Stimulated activated CD8-positive, alpha-beta memory T cell treated with anti-CD3 and anti-CD28 coated beads, Interleukin-4, amount 100 ng/mL, for 1 hour (primary cell): Measurements from ENCODE around the gene PDLIM1.

Source experiments
- DNase-seq, 2 donors: peaks; one replicate each; pipeline ENCODE4 v3.0.0-alpha.2; 2020; ENCODE audit warnings: low read depth in 2 of 2, low spot score in 1 of 2

The PDLIM1 gene, protein sequence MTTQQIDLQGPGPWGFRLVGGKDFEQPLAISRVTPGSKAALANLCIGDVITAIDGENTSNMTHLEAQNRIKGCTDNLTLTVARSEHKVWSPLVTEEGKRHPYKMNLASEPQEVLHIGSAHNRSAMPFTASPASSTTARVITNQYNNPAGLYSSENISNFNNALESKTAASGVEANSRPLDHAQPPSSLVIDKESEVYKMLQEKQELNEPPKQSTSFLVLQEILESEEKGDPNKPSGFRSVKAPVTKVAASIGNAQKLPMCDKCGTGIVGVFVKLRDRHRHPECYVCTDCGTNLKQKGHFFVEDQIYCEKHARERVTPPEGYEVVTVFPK

DNA sequence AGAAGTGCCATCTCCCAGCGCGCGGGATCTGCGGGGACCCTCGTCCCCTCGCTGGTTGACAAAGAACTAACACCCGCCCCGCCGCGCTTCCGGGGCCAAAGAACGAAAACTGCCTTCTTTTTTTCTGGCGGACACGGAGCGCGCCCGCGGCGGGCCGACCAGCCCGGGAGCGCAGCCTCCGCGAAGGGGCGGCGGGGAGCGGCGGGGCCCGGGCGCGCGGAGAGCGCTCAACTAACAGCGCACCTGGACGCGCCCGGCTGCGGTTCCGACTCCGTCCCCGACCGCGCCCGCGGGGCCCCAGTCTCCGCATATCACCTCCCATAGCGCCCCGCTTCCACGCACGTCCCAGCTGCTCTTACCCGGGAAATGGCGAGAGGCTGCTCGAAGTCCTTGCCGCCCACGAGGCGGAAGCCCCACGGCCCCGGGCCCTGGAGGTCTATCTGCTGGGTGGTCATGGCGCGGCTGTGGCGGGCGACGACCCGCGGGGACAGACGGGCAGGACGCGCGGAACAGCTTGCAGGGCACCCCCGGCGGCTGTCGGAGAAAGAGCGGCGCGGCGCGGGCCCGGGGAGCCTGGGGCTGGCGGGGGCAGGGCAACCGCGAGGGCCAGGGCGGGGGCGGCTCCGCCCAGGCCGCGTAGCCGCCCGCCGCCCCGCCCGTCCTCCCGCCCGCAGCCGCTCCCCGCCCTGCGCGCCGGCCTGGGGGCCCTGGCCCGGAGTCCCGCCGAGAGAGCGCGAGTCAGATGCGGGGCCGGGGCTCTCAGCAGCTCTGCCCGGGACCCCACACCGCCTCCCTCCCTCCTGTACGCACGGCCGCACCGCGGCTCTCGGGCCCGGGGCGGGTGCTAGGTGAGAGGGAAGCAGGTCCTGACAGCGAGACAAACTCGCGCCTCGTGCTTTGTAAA is at the start of gene PDLIM1:
TSS of gene PDLIM1 (minus strand) at position 543 of the 904 bp plus-strand sequence. CDS start at position 455, 88 bp downstream.
- no peak for DNase-seq

DNA sequence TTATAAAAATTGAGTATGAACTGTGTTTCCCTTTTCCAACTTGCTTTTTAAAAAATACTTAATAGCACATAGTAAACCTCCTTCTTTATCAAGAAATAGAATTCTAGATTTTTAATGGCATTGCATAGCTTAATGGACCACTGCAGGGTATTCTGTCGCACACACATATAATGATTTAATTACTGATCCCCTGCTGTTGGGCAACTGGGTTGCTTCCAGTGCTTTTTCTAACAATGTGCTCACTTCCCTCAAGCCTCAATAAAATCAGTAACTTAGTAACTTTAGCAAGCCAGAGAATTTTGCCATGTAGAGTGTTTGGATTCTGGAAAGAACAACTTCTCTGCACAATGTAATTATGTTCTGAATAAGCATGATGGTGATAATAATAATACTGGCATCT is 49.1 kb upstream of the PDLIM1 start:
- no peak for DNase-seq

DNA sequence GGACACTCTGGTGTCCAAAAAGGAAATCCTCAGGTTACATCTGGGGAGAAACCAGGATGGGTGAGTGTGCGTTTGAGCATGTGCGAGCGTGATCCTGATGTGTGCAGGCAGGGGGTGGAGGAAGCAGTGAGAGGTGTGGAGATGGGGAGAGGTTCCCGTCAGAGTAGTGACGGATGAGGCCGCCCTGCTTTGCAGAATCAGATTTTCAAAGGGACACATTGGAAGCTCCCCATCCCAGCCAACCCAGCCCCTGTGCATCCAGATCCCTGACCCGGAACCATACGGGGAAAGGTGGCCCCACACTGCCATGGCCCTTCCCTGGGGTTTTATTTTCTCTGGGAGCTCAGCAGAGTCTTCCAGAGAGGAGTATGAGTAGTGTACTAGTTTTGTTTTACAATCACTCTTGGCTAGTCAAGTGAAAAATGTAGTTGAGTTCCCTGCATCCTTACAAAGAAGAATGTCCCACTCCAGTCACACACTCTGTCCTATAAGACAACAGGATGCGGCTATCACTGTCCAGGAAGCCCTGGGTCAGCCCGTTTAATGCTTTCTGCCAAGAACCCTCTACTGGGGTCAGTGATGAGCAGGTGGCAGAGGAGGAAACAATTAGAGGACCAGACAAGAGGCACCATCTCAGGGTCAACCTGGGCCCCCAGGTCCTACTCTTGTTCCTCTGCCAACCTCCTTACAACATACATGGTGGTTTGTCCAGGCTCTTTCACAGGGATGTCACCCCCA is 46.8 kb upstream of the PDLIM1 start:
- DNase-seq = no peak

DNA sequence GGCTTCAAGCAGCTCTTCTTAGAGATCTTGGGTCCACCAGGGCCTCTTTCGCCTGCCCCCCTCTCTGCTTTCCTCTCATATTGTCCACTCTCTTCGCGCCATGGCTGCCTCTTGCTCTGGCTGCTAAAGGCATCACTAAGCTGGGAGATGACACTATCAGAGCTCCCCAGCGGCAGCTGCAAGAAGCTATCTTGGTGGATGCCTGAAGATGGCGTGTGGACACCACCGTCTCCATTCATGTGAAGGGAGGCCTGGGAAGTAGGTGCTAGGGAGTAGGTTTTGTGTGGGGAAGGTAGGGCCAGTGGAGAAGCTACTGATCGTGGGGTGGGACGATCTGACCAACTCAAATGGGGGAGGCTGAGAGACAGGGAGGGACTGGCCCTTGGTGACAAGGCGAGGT is 45.9 kb upstream of the PDLIM1 start:
- DNase-seq = no peak

DNA sequence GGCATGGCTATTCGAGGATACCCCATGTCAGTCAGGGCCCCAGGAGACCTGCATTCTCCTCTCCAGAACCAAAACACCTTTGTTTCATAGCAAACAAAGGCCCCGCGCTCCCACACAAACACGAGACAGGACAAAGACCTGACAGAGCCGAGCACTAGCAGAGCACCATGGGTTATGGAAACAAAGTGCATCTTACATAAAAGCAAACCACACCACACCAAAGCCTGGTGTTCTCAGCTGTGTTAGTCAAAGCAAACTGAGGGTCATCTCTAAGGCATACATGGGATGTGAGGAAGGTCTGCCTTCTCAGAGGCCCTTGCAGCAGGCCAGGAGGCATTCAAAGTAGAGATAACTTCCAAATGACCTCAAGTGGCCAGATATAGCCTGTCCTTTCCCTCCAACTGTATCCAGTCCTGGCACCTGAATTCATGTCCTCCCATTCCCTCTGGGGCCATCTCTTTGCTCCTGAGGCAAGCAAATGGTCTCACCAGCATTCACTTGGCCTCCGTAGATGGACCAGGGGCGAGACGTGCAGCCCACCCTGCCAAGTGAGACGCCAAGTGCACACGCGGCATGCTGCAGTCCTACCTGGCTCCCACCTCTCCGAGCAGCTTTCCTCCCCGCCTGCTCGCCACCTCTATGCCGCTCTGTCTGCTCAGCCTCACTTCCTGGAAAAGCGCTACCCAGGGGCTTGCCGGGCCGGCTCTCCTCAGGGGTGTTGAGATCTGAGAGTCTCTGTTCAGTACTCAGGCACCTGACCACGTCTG is 45.3 kb upstream of the PDLIM1 start:
- DNase-seq = no peak

DNA sequence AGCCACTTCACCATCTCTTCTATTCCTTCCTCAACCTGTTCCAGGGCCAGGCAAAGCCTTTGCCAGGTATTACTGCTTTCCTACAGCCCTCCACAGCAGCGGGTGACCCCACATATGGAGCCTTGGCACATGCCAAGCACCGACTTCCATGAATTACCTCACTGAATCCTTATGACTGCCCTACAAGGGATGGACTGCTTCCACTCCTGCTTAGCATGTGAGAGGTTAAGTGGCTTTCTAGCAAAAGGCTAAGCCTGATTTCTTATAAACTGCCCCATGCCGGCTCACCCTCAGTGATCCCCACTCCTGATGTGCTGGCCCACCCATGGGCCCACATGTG is 44.0 kb upstream of the PDLIM1 start:
- no peak for DNase-seq

DNA sequence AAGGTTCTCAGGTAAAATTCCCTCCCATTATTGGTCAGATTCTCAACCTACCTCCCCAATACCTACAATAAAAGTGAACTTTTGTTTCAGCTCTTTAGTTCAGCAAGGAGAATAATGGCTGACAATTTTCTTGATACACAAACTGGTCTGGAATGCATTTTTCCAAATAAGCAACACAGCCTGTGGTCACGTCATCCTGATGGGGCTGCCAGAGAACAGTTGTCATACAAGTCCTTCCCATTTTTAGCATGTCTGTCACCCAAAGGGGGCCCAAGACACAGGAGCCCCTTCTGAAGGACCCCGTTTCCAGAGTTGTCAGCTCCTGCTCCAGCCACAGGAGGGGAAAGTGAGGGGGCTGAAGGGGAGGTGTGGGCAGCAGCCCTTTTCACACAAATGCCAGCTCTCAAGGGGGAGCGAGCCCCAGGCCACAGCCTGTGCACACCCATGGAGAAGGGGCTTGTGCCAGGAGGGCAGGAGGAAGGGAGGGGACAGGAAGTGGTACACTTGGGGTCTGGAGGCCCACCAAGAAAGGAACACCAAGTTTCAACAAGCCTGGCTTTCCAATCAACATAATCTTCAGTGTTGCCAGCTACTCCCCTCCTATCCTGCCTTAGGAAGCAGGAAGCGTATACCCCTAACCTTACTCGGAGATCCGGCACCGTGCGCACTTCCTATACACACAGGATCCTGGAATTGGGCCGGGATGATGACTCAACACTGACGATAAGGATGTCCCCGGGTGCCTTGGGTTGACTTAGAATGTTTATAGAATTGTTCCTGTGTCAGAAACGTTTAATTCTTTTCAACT is 43.4 kb upstream of the PDLIM1 start:
- no peak for DNase-seq

DNA sequence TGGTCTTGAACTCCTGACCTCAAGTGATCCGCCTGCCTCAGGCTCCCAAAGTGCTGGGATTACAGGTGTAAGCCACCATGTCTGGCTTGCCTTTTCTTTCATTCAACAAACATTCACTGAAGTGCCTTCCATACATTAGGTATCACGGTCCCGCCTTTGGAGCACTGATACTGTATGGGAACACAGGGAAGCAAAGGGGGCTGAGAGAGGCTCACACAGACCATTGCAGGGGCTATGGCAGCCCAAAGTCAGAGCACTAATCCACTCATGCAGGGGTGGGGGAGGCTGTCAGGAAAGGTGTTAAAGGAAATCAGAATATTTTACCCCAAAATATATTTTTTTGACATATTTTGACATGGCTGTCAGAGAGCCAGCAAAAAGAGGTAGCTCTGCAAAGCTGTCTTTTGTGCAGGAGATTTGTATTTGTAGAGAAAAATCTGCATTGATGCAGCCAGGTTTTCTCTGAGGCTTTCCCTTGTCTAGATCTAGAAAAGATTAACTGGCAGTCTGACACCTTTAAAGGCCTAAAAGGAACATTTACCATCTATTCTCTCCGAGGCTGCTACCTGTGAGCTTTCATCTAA is 42.0 kb upstream of the PDLIM1 start:
- no peak for DNase-seq

DNA sequence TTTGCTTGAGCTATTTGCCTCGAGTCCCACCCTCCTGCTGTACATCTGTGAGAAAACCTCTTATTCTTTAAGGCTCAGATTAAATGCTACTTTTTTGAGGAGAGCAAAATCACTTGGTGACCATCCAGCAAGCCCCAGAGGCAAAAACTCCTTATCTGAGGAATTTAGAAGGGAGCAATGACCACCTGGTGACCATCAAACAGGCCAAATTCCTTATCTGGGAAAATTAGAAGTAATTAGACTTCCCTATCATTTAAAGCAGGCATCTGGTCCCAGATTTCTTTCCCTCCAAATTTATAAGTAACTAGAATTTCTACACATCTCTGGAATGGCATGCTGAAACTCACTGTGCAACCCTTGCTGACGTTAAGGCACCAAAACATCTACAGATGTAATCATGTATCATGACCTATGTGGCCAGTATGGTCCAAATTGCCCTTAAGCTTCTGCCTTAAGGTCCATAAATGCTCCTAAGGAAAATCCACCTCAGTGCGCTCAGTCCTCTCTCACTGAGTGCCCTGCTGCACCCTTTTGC is 40.9 kb upstream of the PDLIM1 start:
- DNase-seq = no peak

DNA sequence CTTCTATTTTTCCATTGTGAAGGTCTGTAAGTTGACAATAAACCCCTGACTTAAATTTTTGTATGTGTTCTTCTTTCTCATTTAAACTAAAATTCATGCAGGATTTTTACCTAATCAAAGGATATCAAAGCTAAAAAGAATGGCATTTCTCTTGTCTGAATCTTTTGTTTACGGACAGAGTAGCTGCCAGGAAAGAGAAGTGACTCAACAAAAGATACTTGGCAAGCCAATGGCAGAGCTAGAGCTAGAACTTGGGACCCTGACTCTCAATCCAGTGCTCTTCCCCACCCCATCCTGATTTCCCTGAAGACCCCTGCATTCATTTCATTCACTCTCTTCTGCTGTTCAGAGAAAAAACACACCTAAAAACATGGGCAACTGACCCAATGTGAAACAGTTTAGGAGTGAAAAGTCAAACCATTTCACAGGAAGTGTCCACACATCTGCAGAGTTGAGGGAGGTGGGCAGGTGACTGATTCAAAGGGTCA is 40.2 kb upstream of the PDLIM1 start:
- DNase-seq = no peak

DNA sequence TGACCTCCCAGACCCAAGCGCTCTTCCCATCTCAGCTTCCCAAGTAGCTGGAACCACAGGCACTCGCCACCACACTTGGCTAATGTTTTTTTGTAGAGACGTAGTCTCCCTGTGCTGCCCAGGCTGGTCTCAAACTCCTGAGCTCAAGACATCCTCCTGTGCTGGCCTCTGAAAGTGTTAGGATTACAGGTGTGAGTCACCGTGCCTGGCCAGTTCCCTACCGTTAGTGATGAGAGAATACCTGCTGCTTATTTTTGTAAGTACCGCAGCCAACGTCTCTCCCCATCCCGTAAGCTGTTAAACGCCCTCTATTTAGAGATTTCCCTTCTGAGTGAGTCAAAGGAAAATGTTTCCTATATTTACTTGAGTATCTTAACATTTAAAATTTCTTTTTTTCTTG is 38.5 kb upstream of the PDLIM1 start:
- DNase-seq = no peak

DNA sequence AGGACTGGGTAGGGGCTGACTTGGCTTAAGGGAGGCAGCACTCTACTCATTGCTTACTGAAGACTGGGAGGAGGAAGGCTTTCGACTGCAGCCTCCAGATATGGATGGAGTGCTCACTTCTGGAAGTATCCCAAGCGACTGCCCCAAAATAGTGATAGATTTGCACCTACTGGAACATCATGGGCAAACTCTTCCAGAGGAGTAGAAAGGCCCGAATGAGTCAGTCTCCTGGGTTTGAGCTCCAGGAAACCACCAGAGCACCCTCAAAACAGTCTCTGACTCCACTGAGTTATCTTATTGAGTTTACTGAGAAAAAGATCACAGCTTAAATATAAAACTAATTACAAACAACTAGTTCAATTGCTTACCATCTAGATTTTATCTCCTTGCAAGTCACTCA is 37.2 kb upstream of the PDLIM1 start:
- no peak for DNase-seq

DNA sequence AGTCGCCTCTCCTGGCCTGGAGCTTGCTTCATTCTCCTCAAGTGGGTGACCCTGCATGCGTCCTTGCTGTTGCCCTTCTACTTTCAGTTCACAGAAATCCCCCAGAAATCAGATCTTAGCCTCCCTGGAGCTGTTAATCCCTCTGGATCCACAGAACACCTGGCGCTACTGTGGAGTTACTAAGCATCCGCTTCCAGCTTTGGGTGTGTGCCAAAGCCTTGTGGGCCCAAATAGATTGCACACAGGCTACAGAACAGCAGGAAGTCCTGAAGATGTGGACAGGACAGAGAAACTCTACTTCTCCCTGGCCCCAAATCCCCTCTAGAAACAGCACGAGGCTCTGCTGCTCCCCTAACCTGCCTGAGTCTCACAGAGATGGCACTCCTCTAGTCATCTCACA is 36.6 kb upstream of the PDLIM1 start:
- DNase-seq = no peak

DNA sequence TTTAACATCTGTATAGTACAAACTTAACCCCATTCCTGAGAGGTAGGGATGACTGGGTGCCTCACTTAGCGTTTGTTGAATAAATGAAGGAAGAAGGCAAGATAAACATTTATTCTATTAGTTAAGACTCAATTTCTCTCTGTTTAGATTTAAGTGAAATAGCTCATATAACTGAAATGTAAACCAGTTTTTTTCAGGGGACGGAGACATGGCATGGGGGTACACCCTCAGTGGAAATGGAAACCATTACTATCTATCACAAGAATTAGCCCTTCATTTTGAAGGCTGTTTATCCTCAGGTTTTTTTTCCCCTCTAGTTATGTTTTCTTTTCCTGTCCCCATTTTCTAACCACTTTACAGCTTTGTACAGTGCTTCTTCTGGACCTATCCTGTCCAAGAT is 35.6 kb upstream of the PDLIM1 start:
- DNase-seq = no peak

DNA sequence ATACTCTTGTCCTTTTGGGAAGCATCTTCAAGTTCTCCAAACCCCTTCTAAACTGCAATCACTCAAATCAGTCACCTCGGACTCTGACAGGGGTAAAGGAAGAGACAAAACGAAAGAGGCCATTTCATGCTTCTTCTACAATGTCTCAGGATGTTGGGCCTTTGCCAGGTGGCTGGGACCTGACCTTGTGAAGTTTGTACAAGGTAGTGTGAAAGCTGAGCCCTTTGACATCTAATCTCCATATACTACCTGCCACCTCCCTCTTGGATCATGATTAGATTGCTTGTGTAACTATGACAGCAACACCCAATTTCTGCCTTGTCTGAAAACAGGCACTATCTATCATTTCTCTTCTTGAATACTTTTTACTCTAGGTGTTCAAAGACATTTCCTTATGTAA is 35.1 kb upstream of the PDLIM1 start:
- no peak for DNase-seq

DNA sequence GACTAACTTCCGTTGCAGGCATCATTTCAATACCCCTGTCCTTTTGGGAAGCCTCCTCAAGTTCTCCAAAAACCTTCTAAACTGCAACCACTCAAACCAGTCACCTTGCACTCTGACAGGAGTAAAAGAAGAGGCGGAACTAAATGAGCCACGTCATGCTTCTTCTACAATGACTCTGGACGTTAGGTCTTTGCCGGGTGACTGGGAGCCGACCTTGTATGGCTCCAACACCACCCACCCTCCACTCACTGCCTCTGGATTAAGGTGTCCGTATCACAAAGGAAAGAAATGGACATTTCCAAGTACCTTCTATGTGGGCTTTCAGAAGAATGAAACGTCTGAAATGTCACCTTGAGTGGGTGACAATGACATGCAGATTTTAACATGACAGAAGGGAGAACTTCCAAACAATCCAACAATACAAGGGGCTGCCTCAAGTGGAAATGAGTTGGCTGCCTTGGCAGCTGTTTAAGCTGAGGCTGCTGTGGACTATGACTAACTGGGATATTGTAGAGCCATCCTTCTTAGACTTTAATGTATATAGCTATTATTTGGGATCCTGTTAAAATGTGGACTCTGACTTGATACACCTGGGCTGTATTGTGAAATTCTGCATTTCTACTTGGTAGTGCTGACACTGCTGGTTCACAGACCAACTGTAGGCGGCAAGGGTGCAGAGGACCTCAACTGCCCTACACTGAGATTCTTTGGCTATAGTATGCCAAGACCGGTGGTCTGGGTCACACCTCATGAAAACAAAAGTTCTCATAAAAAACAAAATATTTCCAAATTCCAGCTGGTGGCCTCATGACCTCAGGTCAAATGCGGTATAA is 33.8 kb upstream of the PDLIM1 start:
- DNase-seq = no peak

DNA sequence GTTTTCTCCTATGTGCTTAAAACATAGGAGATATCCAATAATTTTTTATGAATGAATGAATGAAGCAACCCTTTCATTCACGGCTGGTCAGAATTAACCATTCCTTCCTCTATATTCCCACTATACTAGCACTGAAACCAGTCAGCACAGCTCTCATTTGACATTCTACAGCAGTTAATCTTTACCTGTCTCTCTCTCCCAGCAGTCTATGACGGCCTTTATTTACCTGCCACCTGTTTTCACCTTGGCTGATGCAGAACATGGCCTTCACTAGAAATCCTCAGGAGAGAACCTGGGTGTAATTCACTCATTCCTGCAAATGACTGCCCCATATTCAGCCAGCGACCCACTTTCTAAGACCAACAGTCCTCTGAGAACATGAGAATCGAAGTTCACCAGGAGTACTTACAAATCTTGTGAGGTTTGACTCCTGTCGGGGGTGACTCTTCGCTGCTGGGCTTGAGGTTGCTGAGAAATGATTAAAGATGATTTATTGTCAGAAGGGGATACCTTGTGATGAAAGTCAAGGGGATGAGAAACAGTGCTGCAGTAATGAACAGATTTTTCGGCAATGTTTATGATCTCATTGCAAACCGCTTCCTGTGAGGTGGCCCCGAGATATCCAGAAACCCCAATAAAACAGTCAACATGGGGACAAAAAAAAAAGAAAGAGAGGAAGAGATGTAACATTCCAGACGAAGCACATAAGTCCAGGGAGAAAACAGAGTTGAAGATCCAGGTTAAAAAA is 30.9 kb upstream of the PDLIM1 start:
- DNase-seq = no peak

DNA sequence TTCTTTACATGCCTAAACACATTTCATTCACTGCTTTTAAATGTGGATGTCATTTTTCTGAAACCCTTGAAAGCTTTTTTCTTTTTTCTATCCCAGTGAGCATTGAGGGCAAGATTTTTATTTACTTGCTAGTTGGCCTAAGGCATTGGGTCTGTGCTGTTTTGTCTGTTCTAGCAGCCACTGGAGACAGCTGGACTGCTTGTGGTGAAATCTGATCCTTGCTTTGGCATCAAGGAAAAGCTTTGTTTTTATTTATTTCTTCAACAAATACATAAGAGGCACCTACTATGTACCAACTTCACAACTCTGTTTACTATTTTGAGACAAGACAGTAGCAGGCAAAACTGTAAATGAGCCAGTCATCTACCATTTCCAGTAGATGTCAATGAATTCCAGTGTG is 28.4 kb upstream of the PDLIM1 start:
- no peak for DNase-seq
